ENCODE data around the gene GALNT13.

DNA sequence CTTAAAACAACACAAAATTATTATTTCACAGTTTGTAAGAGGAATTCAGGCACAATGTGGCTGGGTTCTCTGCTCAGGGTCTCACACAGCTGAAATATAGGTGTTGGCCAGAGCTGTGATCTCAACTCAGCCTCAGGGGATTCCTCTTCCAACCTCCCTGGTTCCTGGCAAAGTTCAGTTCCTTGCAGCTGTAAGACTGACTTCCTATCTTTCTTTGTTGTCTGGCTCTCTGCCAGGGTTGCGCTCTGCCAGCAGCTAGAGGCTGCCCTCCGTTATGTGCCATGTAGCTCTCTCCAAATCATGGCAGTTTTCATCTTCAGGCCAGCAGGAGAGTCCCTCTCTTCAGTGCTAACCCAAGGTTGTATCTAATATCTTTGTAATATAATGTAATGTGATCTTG lies 554.3 kb downstream of the GALNT13 start:
- no peak for TF ChIP-seq POLR2A (IDR thresholded peaks at IDR 0.05; ENCODE audit: low read length)
- TF ChIP-seq EP300 (IDR thresholded peaks at IDR 0.05), result no peak
